ENCODE results near the gene MTCL1.

Gene MTCL1

GRCh38 chr18:8787794-8788193 lies 82.4 kb downstream of the MTCL1 start:
- no peak for TF ChIP-seq CTCF (IDR thresholded peaks at IDR 0.05; ENCODE audit: extremely low read depth, missing control alignments)
- DNase-seq (ENCODE audit: low spot score), result no peak

- no peak for DNase-seq (ENCODE audit: low spot score)
- no peak for TF ChIP-seq CTCF (IDR thresholded peaks at IDR 0.05; ENCODE audit: extremely low read depth, missing control alignments)
Measured at GRCh38 chr18:8788503-8789429, 83.4 kb downstream of the MTCL1 start.

- DNase-seq (ENCODE audit: low spot score), result no peak
- TF ChIP-seq CTCF (IDR thresholded peaks at IDR 0.05; ENCODE audit: extremely low read depth, missing control alignments), result no peak
Measured at GRCh38 chr18:8791171-8791651, 85.9 kb downstream of the MTCL1 start.

GRCh38 chr18:8792688-8793316 lies 87.4 kb downstream of the MTCL1 start:
- no peak for TF ChIP-seq CTCF (IDR thresholded peaks at IDR 0.05; ENCODE audit: extremely low read depth, missing control alignments)
- no peak for DNase-seq (ENCODE audit: low spot score)

GRCh38 chr18:8793445-8794155 lies 88.2 kb downstream of the MTCL1 start:
- no peak for TF ChIP-seq CTCF (IDR thresholded peaks at IDR 0.05; ENCODE audit: extremely low read depth, missing control alignments)
- DNase-seq (ENCODE audit: low spot score), result no peak

GRCh38 chr18:8794156-8794933 lies 89.0 kb downstream of the MTCL1 start:
- no peak for TF ChIP-seq CTCF (IDR thresholded peaks at IDR 0.05; ENCODE audit: extremely low read depth, missing control alignments)
- no peak for DNase-seq (ENCODE audit: low spot score)
